RWPE2 (cell line): ENCODE data around the gene TTI1.

Source experiments
- ATAC-seq: fragments of 200-7000 bp; cut with Tn5 transposase; 3 replicates; pipeline ENCODE4 v1.9.1; 2021; ENCODE audit warnings: low read depth
- DNase-seq: peaks from one replicate; pipeline ENCODE4 v3.0.0-alpha.2; 2020; ENCODE audit warnings: low spot score
- H3K27ac ChIP-seq: fragments of 450-650 bp; 2 replicates; pipeline ENCODE4 v1.5.1; 2017; ENCODE audit warnings: mild to moderate bottlenecking; ENCODE audit not compliant: poor library complexity, severe bottlenecking
- H3K27me3 ChIP-seq: fragments of 250-450 bp; sonication (Bioruptor Pico); 2 replicates; pipeline ENCODE4 v1.5.1; 2021; ENCODE audit warnings: mild to moderate bottlenecking, moderate library complexity; ENCODE audit not compliant: insufficient read depth, poor library complexity, severe bottlenecking
- H3K36me3 ChIP-seq: fragments of 250-450 bp; sonication (Bioruptor Pico); 2 replicates; pipeline ENCODE4 v1.5.1; 2020; ENCODE audit warnings: low read depth, mild to moderate bottlenecking, moderate library complexity
- H3K4me1 ChIP-seq: fragments of 250-450 bp; sonication (Bioruptor Pico); 2 replicates; pipeline ENCODE4 v1.5.1; 2021; ENCODE audit warnings: mild to moderate bottlenecking, moderate library complexity; ENCODE audit not compliant: insufficient read depth, poor library complexity, severe bottlenecking
- H3K4me3 ChIP-seq: fragments of 250-450 bp; sonication (Bioruptor Pico); 2 replicates; pipeline ENCODE4 v1.5.1; 2021; ENCODE audit warnings: mild to moderate bottlenecking, moderate library complexity; ENCODE audit not compliant: severe bottlenecking
- H3K9me3 ChIP-seq: fragments of 250-450 bp; sonication (Bioruptor Pico); 2 replicates; pipeline ENCODE4 v1.5.1; 2021; ENCODE audit warnings: mild to moderate bottlenecking, moderate library complexity; ENCODE audit not compliant: severe bottlenecking
- CTCF ChIP-seq: fragments of 450-650 bp; IDR thresholded peaks from one replicate; pipeline ENCODE4 v1.5.1; 2017; ENCODE audit warnings: mild to moderate bottlenecking, moderate library complexity; ENCODE audit not compliant: poor library complexity, severe bottlenecking

Gene TTI1

DNA sequence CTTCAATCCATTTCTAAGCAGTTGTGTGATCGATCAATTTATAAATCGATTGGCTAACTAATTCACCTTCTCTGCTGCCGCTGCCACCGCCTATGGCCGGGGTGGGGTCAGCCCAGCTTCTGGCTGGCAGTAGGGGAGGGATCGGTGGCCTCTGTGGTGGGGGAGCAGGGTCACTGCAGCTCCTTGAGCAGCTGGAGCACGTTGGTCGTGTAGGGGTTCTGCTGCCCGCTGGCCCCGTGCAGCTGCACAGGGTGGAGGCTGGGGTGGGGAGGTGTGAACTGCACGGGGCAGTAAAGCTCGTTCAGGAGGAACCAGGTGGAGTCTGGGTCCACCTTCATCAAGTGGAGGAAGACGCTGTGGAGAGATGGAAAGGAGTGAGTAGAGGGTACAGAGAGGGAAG lies 50.0 kb downstream of the TTI1 start:
- Histone ChIP-seq H3K4me1 (no peaks in the 10 kb centered on the region), H3K9me3 (no peaks in the 10 kb centered on the region), H3K36me3 (peaks cover 50% of the 10 kb centered on the region), H3K27ac (no peak overlapping the region), H3K4me3 (no peak overlapping the region), H3K27me3 (no peaks in the 10 kb centered on the region)
- DNase-seq = no peak
- ATAC-seq = no peak; the same call in 2 of the 3 replicates
- TF ChIP-seq CTCF = no peak

- Histone ChIP-seq H3K9me3 (no peaks in the 10 kb centered on the region), H3K36me3 (peaks cover 39% of the 10 kb centered on the region), H3K4me3 (no peak overlapping the region), H3K4me1 (no peaks in the 10 kb centered on the region), H3K27me3 (no peaks in the 10 kb centered on the region), H3K27ac (no peak overlapping the region)
- DNase-seq (no peak), ATAC-seq (no peak)
- TF ChIP-seq CTCF = no peak
These were observed 51.7 kb downstream of the TTI1 start for GRCh38 chr20:37981568-37981967.

DNA sequence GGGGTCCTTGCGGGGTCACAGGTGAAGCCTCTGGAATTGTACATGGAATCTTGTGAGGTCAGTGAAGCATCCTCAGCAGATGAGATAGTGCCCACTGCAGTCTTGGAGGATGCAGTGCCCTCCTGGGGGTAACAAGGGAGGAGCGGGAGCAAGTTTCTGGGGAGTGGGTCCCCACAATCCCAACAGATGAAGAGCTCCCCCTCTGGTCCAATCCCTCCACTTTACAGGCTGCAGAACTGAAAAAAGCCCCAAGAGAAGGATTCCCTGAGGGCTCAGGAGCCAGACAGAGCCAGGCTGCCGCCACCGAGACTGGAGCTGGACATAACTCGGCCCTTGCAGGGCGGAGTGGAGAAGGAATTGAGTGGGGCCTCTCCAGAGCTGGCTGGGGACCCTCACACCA lies 52.4 kb downstream of the TTI1 start:
- Histone ChIP-seq H3K27me3 (no peaks in the 10 kb centered on the region), H3K4me1 (no peaks in the 10 kb centered on the region), H3K9me3 (no peaks in the 10 kb centered on the region), H3K4me3 (no peak overlapping the region), H3K27ac (no peak overlapping the region), H3K36me3 (peaks cover 32% of the 10 kb centered on the region)
- no peak for TF ChIP-seq CTCF
- ATAC-seq = no peak
- DNase-seq = no peak

- no peaks in the 10 kb centered on the region for H3K27me3 ChIP-seq
- ATAC-seq (no peak), DNase-seq (no peak)
- peaks cover 28% of the 10 kb centered on the region for H3K36me3 ChIP-seq
- H3K9me3 ChIP-seq = no peaks in the 10 kb centered on the region
- H3K27ac ChIP-seq = no peak overlapping the region
- H3K4me3 ChIP-seq = no peak overlapping the region
- H3K4me1 ChIP-seq = no peaks in the 10 kb centered on the region
- TF ChIP-seq CTCF = no peak
These were observed 52.9 kb downstream of the TTI1 start for GRCh38 chr20:37980383-37980782.

GRCh38 chr20:37979021-37979985 lies 54.0 kb downstream of the TTI1 start:
- ATAC-seq (no peak), DNase-seq (no peak)
- Histone ChIP-seq H3K9me3 (no peaks in the 10 kb centered on the region), H3K4me3 (no peak overlapping the region), H3K27me3 (no peaks in the 10 kb centered on the region), H3K27ac (no peak overlapping the region), H3K36me3 (peaks cover 22% of the 10 kb centered on the region), H3K4me1 (no peaks in the 10 kb centered on the region)
- no peak for TF ChIP-seq CTCF
